ENCODE results near the gene POLR3A. TPM values are rescaled to one million over a fixed set of nuclear protein-coding genes. Genes with fewer than 3 reads are reported as not detected.

The POLR3A gene
- total and polyA plus RNA-seq, 2 experiments from 2014 or later, result 16.8 to 19.5 TPM

GRCh38 chr10:77919713-77920108, 109.6 kb downstream of the POLR3A start:
- H3K4me3 ChIP-seq, result no peak overlapping the region
- TF ChIP-seq, protein P1, sequence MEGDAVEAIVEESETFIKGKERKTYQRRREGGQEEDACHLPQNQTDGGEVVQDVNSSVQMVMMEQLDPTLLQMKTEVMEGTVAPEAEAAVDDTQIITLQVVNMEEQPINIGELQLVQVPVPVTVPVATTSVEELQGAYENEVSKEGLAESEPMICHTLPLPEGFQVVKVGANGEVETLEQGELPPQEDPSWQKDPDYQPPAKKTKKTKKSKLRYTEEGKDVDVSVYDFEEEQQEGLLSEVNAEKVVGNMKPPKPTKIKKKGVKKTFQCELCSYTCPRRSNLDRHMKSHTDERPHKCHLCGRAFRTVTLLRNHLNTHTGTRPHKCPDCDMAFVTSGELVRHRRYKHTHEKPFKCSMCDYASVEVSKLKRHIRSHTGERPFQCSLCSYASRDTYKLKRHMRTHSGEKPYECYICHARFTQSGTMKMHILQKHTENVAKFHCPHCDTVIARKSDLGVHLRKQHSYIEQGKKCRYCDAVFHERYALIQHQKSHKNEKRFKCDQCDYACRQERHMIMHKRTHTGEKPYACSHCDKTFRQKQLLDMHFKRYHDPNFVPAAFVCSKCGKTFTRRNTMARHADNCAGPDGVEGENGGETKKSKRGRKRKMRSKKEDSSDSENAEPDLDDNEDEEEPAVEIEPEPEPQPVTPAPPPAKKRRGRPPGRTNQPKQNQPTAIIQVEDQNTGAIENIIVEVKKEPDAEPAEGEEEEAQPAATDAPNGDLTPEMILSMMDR (IDR thresholded peaks at IDR 0.05; ENCODE audit: low read depth, low read length), result no peak
- no peak overlapping the region for H3K27ac ChIP-seq
- H3K27me3 ChIP-seq, result no peaks in the 10 kb centered on the region
- peaks cover 8% of the 10 kb centered on the region for H3K4me1 ChIP-seq (ENCODE audit: low read depth)
- H3K36me3 ChIP-seq, result no peaks in the 10 kb centered on the region
- H3K9me3 ChIP-seq (ENCODE audit: low read depth), result no peaks in the 10 kb centered on the region
- peak in 1 of 2 donors; percentile 42 for DNase-seq (ENCODE audit: low read depth in 1 of 2, low spot score in 1 of 2)

Other genes starting within 250 kb of the POLR3A start
- 45.7 and 64.4 TPM in 2 replicates for gene DLG5, start 102.8 kb downstream of the POLR3A start, total RNA-seq
- 20.3 and 24.7 TPM in 2 replicates for gene DLG5, start 102.8 kb downstream of the POLR3A start, polyA plus RNA-seq
- gene RPS24, start 4.3 kb upstream of the POLR3A start, total RNA-seq, result 1,990 and 2,002 TPM in 2 replicates
- gene RPS24, start 4.3 kb upstream of the POLR3A start, polyA plus RNA-seq, result 526 and 543 TPM in 2 replicates

Data from cardiac muscle cell (in vitro differentiated cells and primary cell).